Amygdala (tissue), 56 donors: ENCODE data around the gene PLA2G6.

Experiments
- DNase-seq, 56 donors: peaks; one replicate each; lab custom pipeline; 2025; lab: John Stamatoyannopoulos, UW

Gene PLA2G6, protein sequence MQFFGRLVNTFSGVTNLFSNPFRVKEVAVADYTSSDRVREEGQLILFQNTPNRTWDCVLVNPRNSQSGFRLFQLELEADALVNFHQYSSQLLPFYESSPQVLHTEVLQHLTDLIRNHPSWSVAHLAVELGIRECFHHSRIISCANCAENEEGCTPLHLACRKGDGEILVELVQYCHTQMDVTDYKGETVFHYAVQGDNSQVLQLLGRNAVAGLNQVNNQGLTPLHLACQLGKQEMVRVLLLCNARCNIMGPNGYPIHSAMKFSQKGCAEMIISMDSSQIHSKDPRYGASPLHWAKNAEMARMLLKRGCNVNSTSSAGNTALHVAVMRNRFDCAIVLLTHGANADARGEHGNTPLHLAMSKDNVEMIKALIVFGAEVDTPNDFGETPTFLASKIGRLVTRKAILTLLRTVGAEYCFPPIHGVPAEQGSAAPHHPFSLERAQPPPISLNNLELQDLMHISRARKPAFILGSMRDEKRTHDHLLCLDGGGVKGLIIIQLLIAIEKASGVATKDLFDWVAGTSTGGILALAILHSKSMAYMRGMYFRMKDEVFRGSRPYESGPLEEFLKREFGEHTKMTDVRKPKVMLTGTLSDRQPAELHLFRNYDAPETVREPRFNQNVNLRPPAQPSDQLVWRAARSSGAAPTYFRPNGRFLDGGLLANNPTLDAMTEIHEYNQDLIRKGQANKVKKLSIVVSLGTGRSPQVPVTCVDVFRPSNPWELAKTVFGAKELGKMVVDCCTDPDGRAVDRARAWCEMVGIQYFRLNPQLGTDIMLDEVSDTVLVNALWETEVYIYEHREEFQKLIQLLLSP

DNA sequence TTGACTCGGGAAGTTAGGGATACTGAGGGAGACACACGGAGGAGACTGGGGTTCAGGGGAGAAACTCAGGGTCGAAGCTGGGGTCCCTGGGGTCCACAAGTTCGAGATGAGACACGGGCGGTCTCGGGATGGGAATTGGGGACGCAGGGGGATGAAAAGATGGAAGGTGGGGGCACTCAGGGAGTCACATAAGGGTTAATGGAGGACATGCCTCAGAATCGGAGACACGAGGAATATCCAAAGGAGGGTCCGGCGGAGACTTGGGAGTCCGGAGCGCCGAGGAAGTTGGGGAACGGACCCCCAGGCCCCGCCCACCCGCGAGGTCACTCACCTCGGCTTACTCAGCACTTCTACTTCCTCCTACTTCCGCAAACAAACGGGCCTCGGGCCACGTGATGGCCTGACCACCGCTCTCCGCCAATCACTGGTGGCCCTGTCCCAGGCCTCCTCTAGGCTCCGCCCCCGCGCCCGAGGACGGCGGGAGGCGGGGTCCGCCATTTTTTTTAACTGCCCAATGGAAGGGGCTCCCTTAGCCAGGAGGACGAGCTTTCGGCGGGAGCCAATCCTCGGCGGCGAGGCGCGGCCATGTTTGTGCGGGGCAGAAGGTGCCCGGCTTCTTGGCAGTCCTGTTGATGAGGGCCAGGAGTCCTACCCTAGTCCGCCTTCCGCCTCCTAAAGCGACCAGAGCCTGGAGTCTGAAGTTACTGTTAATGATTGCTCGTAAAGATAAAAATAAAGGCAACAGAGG is at the start of gene PLA2G6:
Gene PLA2G6, minus strand, starts transcription at position 378 of the 748 bp plus-strand sequence. CDS start 12,404 bp downstream, outside the sequence.
- peak; percentile 83 to 99 (median 97) for DNase-seq

DNA sequence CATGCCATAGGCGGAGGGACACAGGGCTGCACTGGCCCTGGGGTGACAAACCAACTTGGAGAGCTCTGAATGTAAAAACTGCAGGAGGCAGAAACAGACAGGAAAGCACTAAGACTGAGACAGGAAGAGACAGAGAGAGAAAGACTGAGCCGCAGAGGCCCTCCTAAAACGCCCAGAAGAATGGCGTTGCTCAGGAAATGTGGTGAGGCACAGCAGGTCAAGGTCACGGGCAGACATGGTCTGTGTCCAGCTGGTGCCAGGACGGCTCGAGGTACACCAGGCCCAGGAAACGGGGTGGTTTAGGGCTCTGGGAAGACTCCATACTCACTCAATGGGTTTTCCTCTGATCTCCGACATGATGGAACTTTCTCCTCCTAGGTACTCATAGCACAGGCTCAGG is 49.3 kb upstream of the PLA2G6 start:
- no peak for DNase-seq

DNA sequence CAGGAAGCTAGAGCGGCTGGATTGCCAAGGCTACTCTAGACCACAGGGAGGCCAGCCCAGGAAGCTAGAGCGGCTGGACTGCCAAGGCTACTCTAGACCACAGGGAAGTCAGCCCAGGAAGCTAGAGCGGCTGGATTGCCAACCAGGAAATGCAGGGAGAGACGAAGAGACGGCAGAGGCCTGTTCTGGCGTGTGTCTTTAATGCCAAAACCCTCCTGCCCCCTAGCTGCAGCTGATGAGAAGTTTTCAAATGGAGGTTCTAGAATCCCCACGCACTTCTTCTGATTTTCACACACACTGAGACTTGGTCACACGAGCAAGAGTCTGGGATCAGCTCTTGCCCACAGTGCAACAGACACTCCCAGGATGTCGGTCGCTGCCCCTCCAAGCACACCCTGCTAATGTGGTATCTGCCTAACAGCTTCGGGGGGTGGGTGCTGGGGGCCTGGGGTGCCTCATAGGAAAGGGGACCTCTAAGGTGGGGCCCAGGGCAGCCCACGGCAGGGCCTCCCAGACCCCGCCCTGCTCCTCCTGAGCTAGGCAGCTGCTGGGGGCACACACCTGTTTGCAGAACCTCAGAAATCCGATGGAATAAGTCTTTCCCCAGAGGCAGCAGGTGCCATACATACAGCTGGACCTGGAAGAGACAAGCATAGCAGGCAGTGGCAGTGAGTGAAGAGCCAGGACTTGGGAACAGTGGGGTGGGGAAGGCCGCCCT is 48.6 kb upstream of the PLA2G6 start:
- peak in 24 of 56 donors; percentile 15 to 70 (median 40) for DNase-seq

DNA sequence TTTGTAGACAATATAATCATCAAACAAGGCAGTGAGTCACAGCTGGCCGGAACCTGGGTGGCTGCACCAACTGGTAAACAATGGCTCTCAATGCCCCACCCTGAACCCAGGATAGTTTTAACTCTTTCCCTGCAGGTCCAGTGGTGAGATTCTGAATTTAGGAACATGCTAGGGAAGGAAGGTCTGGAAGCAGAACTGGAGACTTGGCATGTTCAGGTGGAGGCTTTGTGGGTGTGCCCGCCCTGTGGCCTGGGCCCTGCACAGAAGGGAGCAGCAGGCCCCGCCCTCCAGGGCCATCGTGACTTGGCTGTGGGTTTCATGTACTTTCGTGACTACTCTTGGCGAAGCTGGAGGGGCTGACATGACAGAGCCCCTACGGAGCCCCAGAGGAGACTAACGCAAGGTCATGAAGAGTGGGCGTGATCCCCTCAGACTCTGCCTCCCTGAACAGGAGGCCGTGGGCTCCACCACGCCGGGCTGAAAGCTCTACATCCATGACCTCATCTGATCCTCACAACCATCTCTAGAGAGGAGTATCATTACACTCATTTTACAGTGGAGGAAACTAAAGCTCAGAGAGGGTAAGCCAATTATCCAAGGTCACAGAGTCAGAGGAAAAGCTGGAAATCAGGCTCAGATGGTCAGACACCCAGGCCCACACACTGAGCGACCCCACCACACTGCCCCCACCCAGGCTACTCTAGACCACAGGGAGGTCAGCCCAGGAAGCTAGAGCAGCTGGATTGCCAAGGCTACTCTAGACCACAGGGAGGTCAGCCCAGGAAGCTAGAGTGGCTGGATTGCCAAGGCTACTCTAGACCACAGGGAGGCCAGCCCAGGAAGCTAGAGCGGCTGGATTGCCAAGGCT is 47.5 kb upstream of the PLA2G6 start:
- DNase-seq = no peak

DNA sequence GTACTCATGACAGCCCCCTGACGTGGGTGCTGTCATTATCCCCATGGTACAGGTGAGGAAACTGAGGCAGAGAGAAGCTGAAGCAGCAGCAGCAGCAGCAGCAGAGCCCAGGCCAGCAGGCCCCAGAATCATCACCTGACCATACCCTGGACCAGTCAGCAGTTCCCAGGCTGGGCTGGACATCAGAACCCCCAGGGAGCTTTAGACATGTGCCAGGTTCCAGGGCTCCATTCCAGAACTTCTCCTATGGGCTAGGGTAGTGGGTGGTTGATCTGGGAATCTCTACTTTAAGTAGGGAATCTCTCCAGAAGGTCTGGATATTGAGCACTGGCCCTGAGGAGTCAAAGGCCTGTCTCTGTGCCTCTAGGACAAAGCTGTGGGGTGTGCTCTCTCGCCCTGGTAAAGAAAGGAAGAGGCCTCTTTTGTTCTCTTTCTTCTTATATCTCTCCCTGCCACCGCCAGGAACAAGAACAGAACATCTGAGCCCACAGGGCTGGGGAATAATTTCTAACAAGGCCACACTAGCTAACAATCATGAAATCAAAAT is 46.8 kb upstream of the PLA2G6 start:
- DNase-seq = peak in 1 of 56 donors; percentile 21

DNA sequence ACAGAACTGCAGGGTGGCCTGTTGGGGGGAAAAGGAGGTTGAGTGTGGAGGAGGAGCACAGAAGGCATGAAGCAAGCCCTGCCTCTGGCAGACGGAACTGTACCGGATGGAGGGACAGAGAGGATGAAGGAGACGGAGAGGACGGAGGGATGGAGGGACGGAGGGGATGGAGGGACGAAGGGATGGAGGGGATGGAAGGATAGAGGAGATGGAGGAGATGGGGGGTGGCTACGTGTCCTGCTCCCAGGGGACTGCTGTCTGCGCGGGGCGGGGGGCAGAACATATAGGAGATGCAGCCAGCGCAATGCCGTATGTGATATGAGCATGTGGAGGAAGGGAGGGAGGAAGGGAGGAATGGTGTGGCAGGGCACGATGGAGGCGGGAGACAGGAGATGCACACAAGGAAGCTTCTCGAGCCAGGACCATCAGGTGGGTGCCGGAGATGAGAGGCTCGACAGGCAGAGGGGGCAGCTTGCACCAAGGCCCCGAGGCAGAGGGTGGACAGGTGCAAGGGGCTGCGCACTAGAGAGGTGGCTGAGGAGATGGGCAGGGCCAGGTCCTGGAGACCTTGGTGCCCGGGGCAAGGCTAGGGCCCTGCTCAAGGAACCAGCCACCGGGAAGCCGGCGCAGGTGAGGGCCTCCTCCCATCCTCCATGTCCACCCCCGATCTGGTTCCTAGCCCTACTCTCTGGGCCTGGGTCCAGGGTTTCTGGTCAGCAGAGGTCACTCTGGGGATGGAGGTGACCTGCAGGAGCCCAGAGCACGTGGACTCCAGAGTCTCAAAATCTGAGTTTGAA is 45.4 kb upstream of the PLA2G6 start:
- DNase-seq = no peak

DNA sequence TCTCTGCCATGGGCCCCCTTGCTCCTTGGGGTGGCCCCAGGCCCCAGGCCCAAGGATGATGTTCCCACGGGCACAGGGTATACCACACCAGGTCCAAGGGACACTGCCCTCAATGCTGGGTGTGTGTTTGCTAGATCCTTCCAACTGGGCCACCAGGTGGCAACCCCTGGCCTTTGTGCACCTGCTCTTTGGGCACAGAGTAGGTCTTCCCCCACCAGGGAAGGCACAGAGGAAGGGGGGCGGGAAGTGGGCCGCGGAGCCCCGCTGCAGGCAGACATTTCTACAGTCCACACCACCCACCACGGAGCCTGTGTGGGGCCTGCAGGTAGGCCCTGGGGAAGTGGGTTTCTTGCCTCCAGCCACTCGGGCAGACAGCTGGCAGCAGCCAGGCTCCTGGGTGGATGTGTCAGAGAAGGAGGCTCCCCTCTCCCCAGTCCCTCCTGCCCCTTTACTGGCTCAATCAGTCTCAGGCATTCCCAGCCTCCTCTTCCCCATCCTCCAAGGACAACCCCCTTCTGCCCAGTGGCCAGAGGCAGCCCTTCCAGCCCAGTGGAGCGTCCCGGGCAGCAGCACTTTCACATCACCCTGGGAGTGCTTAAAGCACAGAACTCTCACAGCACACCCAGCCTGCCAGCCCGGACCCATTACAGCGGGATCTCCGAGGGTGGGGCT is 41.8 kb upstream of the PLA2G6 start:
- DNase-seq = peak in 10 of 56 donors; percentile 19 to 60 (median 30)

DNA sequence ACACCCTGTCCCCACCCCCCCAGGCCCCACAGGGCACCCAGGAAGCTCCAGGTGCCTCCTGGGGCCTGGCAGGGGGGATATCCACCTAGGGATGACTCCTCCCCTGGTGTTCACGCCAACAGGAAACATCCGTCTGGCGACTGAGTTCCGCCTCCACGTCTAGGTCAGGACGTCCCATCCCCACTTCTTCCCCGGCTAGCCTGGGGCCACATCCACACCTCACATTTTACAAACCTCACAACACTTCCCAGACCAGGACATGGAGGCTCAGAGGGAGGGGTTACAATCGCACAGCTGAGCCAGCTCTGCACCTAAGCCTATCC is 41.1 kb upstream of the PLA2G6 start:
- DNase-seq = no peak

DNA sequence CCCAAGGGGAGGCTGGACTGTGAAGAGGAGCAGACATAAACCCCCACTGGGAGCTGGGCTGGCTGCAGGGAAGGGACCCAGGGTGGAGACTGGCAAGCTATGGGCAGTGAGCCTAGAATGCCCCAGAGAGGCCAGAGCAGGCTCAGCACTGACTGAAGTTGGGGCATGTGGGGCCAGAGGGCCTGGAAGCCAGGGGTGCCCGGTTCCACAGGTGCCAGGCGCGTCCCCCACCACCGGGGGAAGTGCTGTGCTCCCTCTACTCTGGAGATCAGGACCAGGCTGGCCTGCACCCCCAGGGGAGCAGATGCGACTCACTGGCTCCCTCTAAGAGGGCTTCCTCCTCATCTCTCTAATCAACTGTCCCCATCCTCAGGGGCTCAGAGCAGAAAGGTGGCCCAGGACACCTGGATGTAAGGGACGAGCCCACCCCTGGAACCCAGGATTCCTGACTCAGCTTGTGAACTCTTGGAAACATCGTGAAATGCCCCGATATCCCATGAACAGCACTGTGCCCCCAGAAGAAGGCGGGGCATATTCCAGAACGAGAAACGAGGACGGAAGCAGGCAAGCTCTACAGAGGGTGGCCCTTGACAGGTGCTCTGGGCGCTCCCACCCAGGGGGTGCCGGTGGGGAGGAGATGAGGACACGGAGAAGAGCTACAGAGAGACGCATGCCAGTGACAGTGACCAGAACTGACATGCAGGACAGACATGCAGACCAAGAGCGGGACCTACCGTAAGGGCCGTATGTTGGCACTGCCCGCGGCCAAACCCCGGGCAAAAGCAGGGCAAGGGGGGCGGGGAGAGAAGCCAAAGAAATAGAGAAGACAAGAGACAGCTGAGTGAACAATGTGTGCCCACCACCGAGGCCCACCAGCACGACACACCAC is 40.5 kb upstream of the PLA2G6 start:
- DNase-seq = peak in 1 of 56 donors; percentile 16

DNA sequence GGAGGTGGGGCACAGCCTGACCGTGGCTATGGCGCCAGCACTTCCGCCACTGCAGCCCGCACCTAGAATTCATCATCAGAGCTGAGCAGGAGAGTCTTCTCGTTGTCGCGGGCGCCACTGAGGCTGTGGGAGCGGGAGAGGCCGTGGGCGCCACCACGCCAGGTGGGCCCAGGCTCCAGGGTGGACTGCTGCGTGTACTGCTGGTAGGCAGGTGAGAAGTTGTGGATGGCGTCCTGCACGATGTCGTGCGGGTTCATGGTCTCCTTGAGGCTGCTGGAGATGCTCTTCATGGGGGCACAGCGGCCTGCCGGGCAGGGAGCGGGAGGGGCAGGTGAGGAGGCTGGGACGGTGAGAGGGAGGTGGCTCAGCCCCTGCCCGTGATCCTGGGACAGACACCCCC is 39.8 kb upstream of the PLA2G6 start:
- DNase-seq = no peak

DNA sequence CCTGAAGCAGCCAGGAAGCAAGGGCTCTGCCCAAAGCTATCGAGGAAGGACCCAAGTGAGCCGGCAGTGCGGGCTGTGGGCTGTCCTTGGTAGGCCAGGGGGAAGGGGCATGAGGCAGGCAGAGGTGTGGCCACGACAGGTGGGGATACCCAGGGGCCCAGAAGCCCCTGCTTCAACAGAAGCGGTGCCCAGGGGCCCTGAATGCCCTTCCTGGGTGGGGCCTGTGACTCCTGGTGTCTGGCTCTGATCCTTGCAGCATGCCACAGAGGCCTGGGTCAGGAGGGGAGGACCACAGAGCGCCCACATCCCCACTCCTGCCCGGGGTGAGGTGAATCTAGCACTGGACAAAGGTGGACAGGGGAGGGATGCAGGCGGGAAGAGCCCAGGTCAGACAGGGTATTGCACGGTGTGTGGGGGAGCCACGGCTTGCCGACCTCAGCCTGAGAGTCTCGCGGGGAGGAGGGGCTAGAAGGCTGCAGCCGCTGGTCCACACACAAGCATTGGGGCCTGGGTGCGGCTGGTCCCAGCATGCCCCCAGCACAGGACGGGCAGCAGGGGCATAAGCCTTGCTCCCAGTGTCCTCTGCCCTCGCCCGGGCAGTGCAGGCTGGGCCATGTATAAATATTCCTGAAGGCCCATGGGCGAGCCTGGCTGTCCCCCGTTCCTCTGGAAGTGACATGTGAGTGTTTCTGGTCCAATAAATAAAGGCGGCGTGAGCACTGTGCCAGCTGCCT is 39.2 kb upstream of the PLA2G6 start:
- DNase-seq = no peak

DNA sequence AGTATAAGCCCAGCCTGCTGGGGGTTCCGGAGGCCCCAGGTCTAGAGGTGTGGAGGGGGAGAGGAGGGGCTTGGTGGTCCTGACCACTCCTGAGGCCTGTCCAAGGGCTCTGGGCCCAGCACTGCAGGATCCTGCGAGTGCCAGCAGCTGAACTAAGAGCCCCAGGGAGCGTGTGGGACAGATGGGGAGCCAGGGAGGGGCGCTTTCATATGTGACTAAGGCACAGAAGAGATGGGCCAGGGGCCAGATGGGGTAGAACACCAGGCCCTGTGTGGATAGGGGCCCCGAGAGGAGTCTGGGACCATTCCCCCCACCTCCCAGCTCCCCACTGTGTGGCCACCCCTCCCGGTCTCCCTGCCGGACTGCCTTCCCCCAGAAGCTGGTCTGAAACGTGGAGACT is 38.5 kb upstream of the PLA2G6 start:
- DNase-seq = no peak

DNA sequence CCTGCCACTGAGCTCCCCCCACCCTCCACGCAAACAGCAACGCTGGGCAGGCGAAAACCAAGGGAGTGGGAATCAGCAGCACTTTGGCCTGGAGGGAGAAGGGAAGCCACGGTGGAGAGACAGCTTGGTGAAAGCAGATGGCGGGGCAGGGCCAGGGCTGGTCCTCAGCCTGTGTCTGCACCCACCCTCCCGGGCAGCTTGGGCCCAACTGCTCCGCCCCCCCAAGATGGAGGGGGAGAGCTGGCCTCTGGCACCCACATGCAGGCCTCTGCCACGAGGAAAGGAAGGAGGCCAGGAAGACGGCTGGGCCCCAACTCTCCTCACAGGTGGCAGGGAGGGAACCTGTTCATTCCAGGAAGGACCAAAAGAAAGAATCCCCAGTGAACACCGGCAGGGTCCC is 38.0 kb upstream of the PLA2G6 start:
- no peak for DNase-seq

DNA sequence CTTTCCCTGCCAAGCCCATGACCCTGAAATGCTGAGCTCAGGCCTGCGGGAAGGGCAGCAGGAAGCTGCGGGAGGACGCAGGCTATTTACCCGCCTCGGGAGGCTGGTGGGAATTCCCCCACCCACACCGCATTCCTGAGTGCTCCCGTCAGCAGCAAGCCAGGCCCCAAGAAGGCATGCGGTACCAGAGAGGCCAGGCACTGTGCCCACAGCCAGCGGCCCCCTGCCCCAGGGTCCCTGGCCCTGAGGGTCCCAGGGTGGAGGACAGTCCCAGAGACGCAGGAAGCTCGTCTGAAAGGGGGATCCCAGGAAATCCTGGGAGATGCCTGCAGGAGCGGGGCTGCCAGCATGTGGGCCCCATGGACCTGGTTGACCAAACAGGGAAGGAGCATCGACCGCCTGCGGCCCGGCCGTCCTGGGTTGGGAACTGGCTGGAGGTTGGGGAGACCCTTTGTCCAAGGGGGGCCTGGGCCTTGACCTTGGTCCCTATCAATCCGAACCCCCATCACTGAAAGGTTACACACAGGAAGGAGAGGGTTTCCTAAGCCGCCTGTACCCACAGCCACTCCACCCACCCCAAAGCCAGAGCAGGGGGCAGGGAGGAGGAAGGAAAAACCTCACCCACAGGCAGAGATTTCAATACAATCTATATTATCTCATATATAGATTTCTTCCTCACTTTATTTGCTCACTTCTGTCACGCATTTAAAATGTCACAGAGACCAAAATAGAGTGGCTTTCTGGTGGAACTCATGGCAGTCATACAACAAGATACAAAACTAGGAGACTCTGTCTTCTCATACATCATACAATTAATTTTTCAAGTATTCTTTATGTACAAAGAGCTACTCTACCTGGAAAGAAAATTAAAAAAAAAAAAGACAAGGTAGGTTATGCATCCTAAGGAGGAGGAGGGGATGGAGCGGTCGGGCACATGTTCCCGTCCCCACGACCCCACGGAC is 37.3 kb upstream of the PLA2G6 start:
- DNase-seq = no peak
